HG03521 (cell line): ENCODE results near the gene GAGE12G.
"Not testable (repeated sequence)": the region's sequence is repeated elsewhere in the genome, so short reads cannot be mapped to it uniquely, and the experiment has no call there.

ENCODE experiments used
- ATAC-seq: cut with Tn5 transposase; IDR thresholded peaks from one replicate; pipeline ENCODE4 v1.9.1; 2021; ENCODE audit warnings: mild to moderate bottlenecking, moderate library complexity; ENCODE audit not compliant: unreplicated experiment

The GAGE12G gene, protein sequence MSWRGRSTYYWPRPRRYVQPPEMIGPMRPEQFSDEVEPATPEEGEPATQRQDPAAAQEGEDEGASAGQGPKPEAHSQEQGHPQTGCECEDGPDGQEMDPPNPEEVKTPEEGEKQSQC

DNA sequence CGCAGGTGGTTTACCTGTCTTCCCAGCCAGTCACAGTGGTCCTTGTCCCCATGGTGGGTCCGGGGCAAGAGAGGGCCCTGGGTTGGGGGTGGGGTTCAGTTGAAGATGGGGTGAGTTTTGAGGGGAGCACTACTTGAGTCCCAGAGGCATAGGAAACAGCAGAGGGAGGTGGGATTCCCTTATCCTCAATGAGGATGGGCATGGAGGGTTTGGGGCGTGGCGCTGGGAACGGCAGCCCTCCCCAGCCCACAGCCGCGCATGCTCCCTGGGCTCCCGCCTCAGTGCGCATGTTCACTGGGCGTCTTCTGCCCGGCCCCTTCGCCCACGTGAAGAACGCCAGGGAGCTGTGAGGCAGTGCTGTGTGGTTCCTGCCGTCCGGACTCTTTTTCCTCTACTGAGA, at the start of gene GAGE12G:
GAGE12G (plus strand) TSS at position 301 of the 400 bp plus-strand sequence. CDS start 1,155 bp downstream, outside the sequence.
- ATAC-seq: not testable (repeated sequence)

DNA sequence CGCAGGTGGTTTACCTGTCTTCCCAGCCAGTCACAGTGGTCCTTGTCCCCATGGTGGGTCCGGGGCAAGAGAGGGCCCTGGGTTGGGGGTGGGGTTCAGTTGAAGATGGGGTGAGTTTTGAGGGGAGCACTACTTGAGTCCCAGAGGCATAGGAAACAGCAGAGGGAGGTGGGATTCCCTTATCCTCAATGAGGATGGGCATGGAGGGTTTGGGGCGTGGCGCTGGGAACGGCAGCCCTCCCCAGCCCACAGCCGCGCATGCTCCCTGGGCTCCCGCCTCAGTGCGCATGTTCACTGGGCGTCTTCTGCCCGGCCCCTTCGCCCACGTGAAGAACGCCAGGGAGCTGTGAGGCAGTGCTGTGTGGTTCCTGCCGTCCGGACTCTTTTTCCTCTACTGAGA, 38.3 kb upstream of the GAGE12G start, which contains the start of gene GAGE12C:
GAGE12C (plus strand) TSS at position 301 of the 400 bp plus-strand sequence. CDS start 1,155 bp downstream, outside the sequence.
- ATAC-seq: not testable (repeated sequence)

DNA sequence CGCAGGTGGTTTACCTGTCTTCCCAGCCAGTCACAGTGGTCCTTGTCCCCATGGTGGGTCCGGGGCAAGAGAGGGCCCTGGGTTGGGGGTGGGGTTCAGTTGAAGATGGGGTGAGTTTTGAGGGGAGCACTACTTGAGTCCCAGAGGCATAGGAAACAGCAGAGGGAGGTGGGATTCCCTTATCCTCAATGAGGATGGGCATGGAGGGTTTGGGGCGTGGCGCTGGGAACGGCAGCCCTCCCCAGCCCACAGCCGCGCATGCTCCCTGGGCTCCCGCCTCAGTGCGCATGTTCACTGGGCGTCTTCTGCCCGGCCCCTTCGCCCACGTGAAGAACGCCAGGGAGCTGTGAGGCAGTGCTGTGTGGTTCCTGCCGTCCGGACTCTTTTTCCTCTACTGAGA, 28.8 kb upstream of the GAGE12G start, which contains the start of gene GAGE12D:
GAGE12D (plus strand) TSS at position 301 of the 400 bp plus-strand sequence. CDS start 1,155 bp downstream, outside the sequence.
- ATAC-seq: not testable (repeated sequence)

DNA sequence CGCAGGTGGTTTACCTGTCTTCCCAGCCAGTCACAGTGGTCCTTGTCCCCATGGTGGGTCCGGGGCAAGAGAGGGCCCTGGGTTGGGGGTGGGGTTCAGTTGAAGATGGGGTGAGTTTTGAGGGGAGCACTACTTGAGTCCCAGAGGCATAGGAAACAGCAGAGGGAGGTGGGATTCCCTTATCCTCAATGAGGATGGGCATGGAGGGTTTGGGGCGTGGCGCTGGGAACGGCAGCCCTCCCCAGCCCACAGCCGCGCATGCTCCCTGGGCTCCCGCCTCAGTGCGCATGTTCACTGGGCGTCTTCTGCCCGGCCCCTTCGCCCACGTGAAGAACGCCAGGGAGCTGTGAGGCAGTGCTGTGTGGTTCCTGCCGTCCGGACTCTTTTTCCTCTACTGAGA, 19.2 kb upstream of the GAGE12G start, which contains the start of gene GAGE12E:
GAGE12E (plus strand) TSS at position 301 of the 400 bp plus-strand sequence. CDS start 1,155 bp downstream, outside the sequence.
- not testable (repeated sequence) for ATAC-seq

DNA sequence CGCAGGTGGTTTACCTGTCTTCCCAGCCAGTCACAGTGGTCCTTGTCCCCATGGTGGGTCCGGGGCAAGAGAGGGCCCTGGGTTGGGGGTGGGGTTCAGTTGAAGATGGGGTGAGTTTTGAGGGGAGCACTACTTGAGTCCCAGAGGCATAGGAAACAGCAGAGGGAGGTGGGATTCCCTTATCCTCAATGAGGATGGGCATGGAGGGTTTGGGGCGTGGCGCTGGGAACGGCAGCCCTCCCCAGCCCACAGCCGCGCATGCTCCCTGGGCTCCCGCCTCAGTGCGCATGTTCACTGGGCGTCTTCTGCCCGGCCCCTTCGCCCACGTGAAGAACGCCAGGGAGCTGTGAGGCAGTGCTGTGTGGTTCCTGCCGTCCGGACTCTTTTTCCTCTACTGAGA, 9.7 kb upstream of the GAGE12G start, which contains the start of gene GAGE12F:
GAGE12F (plus strand) TSS at position 301 of the 400 bp plus-strand sequence. CDS start 1,155 bp downstream, outside the sequence.
- not testable (repeated sequence) for ATAC-seq

DNA sequence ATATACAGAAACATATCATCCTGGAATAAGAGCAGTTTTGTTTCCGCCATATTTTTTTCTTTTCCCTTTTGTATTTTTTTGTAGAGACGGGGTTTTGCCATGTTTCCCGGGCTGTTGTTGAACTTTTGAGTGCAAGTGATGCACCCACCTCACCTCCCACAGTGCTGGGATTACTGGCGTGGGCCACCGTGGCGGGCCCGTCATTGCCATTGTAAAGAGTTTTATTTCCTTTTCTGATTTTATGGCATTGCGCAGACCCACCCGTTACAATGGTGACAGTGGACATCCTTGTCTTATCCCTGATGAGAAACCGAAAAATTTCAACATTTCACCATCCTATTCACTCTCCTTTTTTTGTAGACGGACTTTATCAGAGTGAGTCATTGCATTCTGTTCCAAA, 1.5 kb upstream of the GAGE12G start:
- not testable (repeated sequence) for ATAC-seq

DNA sequence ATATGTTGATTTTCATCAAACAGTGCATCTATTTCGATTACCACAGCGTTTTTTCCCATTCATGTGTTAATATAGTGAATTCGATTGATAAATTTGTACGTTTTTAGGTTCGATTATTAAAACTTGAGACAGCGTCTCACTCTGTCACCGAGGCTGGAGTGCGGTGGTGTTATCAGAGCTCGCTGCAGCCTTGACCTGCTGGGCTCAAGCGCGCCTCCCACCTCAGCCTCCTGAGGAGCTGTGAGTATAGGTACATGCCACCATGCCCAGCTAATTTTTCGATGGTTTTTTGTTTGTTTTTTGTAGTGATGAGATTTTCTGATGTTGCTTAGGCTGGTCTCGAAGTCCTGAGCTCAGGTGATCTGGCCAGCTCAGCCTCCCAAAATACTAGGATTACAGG, 1.0 kb upstream of the GAGE12G start:
- not testable (repeated sequence) for ATAC-seq

DNA sequence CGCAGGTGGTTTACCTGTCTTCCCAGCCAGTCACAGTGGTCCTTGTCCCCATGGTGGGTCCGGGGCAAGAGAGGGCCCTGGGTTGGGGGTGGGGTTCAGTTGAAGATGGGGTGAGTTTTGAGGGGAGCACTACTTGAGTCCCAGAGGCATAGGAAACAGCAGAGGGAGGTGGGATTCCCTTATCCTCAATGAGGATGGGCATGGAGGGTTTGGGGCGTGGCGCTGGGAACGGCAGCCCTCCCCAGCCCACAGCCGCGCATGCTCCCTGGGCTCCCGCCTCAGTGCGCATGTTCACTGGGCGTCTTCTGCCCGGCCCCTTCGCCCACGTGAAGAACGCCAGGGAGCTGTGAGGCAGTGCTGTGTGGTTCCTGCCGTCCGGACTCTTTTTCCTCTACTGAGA, 9.4 kb downstream of the GAGE12G start, which contains the start of gene GAGE12H:
GAGE12H (plus strand) TSS at position 301 of the 400 bp plus-strand sequence. CDS start 1,155 bp downstream, outside the sequence.
- not testable (repeated sequence) for ATAC-seq

DNA sequence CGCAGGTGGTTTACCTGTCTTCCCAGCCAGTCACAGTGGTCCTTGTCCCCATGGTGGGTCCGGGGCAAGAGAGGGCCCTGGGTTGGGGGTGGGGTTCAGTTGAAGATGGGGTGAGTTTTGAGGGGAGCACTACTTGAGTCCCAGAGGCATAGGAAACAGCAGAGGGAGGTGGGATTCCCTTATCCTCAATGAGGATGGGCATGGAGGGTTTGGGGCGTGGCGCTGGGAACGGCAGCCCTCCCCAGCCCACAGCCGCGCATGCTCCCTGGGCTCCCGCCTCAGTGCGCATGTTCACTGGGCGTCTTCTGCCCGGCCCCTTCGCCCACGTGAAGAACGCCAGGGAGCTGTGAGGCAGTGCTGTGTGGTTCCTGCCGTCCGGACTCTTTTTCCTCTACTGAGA, 19.0 kb downstream of the GAGE12G start, which contains the start of gene GAGE2A:
GAGE2A (plus strand) TSS at position 301 of the 400 bp plus-strand sequence. CDS start 1,155 bp downstream, outside the sequence.
- ATAC-seq: not testable (repeated sequence)

DNA sequence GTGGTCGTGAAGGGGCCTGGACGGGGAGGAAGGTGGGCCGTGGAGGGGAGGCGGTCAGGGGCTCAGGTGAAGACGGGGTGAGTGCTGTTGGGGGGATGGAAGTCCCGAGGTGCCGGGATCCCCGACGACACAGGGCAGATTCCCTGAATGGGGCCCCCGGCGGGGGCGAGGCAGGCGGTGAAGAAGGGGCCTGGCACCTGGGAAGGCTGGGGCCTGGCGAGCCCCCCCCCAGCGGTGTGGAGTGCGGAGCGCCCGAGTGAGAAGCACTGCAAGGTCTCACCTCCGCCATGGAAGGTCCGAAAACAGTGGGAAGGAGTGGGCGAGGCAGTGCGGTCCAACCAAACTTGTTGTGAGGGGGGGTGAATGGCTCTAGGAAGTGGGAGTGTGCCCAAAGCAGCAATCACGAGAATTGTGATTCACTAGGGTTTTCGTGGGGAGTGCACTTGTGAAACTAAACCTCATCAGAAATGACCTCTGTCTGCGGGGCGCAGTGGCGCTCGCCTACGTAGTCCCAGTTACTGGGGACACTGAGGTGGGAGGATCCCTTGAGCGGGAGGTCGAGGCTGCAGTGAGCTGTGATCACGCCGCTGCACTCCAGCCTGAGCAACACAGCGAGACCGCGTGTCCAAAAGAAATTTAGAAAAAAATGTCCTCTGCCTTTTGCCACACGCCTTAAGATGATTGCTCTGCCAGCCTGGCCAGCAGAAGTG, 19.7 kb downstream of the GAGE12G start:
- not testable (repeated sequence) for ATAC-seq

DNA sequence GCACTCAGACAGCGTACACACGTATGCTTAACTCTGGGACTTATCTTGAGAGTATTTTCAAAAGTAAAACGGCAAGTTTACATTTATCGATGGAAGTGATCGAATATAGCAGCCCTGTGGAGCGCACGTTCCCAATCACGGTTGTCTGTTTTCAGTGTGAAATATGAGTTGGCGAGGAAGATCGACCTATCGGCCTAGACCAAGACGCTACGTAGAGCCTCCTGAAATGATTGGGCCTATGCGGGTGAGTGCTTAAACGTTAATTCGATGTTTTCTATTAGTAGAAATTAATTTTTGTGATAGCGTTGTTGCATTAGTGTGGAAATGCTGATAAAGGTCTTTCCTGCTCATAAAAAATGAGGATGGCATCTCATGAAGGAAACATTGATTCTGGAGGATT, 20.3 kb downstream of the GAGE12G start:
- not testable (repeated sequence) for ATAC-seq

DNA sequence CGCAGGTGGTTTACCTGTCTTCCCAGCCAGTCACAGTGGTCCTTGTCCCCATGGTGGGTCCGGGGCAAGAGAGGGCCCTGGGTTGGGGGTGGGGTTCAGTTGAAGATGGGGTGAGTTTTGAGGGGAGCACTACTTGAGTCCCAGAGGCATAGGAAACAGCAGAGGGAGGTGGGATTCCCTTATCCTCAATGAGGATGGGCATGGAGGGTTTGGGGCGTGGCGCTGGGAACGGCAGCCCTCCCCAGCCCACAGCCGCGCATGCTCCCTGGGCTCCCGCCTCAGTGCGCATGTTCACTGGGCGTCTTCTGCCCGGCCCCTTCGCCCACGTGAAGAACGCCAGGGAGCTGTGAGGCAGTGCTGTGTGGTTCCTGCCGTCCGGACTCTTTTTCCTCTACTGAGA, 28.5 kb downstream of the GAGE12G start, which contains the start of gene GAGE1:
GAGE1 (plus strand) TSS at position 301 of the 400 bp plus-strand sequence. CDS start 1,155 bp downstream, outside the sequence.
- ATAC-seq: not testable (repeated sequence)

DNA sequence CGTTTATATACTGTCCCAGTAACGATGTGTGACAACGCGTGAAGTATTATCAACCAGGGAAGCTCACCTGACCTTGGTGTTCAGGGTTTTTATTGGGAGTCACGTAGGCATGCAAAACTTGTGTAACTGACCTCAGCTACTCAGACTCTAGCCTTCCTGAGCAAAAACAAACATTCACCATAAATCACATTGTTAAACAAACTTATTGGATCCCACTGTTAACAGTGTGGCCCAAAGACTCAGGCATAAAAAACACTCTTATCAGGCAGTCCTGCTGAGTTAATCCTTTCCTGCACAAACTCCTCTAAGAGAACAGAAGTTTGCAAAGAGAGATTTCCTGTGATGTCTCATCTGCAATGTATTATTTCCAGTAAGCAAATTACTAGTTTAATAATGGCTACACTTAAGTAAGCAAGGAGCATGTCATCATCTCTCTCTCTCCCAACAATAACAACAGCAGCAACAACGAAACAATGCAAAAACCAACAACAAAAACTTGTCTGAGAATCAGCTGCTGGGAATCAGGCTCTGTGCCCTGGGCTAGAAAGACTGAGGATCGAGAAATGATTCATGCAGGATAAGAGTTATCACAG, 40.6 kb downstream of the GAGE12G start:
- no peak for ATAC-seq

DNA sequence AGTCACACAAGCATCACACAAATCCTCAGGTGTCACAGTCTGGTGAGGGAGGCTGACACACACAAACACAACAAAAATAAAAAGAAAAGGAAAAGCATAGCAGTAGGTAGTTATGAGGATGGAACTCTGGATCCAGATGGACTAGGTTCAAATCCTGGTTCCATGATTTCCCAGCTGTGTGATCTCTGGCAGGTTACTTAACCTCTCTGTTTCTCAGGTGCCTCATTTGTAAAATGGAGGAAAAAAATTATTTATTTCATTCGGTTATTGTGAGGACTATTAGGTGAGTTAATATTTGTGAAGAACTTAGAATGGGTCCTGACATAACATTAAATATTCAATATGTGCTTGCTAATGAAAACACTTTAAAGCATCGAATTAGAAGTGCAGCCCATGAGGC, 48.4 kb downstream of the GAGE12G start:
- no peak for ATAC-seq
